SK-N-SH treated with all-trans-retinoic acid at 6 μM for 48 hours (cell line): ENCODE data around the gene ZNF318.
"Not testable (repeated sequence)": the region's sequence is repeated elsewhere in the genome, so short reads cannot be mapped to it uniquely, and the experiment has no call there.

Experiments
- CSDC2 ChIP-seq: fragments of 250-450 bp; sonication (Bioruptor Pico); IDR thresholded peaks from 2 replicates; pipeline ENCODE4 v1.5.0; 2020; ENCODE audit warnings: mild to moderate bottlenecking, moderate library complexity
- CSRNP3 ChIP-seq: fragments of 250-450 bp; sonication (Bioruptor Pico); IDR thresholded peaks from 2 replicates; pipeline ENCODE4 v1.5.1; 2021; ENCODE audit warnings: mild to moderate bottlenecking, moderate library complexity
- GLIS3 ChIP-seq: fragments of 250-450 bp; sonication (Bioruptor Pico); IDR thresholded peaks from 2 replicates; pipeline ENCODE4 v1.5.0; 2020; ENCODE audit warnings: mild to moderate bottlenecking, moderate library complexity
- ISL1 ChIP-seq: fragments of 250-450 bp; sonication (Bioruptor Pico); IDR thresholded peaks from 2 replicates; pipeline ENCODE4 v2.1.2; 2022; ENCODE audit warnings: mild to moderate bottlenecking, moderate library complexity
- RARB ChIP-seq: fragments of 250-450 bp; sonication (Bioruptor Pico); IDR thresholded peaks from 2 replicates; pipeline ENCODE4 v1.8.0; 2021; ENCODE audit warnings: mild to moderate bottlenecking, moderate library complexity
- TOX ChIP-seq: fragments of 250-450 bp; sonication (Bioruptor Pico); IDR thresholded peaks from 2 replicates; pipeline ENCODE4 v1.8.0; 2021; ENCODE audit warnings: mild to moderate bottlenecking, moderate library complexity, borderline replicate concordance
- ZFP3 ChIP-seq: fragments of 250-450 bp; sonication (Bioruptor Pico); IDR thresholded peaks from 2 replicates; pipeline ENCODE4 v1.5.0; 2020; ENCODE audit warnings: mild to moderate bottlenecking, moderate library complexity
- ZFP30 ChIP-seq: fragments of 450-650 bp; formaldehyde crosslinking; IDR thresholded peaks from 2 replicates; pipeline ENCODE4 v1.5.0; 2022; ENCODE audit warnings: mild to moderate bottlenecking, moderate library complexity
- ZNF565 ChIP-seq: fragments of 450-650 bp; formaldehyde crosslinking; conservative IDR thresholded peaks from 2 replicates; pipeline ENCODE4 v1.5.0; 2020; ENCODE audit warnings: low read depth, mild to moderate bottlenecking, moderate library complexity
- ZNF8 ChIP-seq: fragments of 450-650 bp; formaldehyde crosslinking; IDR thresholded peaks from 2 replicates; pipeline ENCODE4 v1.5.0; 2020; ENCODE audit warnings: mild to moderate bottlenecking, moderate library complexity
- TF ChIP-seq, protein P1 (sequence below): fragments of 250-450 bp; sonication (Bioruptor Pico); IDR thresholded peaks from 2 replicates; pipeline ENCODE4 v1.5.0; 2020; ENCODE audit warnings: mild to moderate bottlenecking, moderate library complexity
- TF ChIP-seq, protein P2 (sequence below): fragments of 250-450 bp; sonication (Bioruptor Pico); IDR thresholded peaks from 2 replicates; pipeline ENCODE4 v1.5.1; 2020; ENCODE audit warnings: low read depth, mild to moderate bottlenecking, moderate library complexity

DNA sequence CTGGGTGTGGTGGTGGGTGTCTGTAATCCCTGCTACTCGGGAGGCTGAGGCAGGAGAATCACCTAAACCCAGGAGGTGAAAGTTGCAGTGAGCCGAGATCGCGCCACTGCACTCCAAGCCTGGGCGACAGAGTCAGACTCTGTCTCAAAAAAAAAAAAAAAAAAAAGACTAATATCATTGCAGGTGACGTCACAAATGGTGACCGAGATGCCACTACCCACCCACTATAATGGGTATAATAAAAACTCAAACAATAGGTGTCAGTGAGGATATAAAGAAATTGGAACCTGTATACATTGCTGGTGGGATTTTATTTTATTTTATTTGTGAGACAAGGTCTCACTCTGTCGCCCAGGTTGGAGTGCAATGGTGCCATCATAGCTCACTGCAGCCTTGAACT, 45.8 kb upstream of the ZNF318 start:
- TF ChIP-seq GLIS3 (CRISPR knock-in tag); ZFP30 (CRISPR knock-in tag); TOX (CRISPR knock-in tag); ZNF8; ISL1 (CRISPR knock-in tag); CSDC2 (CRISPR knock-in tag); CSRNP3 (CRISPR knock-in tag); ZNF565 (CRISPR knock-in tag); RARB (CRISPR knock-in tag); ZFP3 (CRISPR knock-in tag): not testable (repeated sequence)
- TF ChIP-seq, protein P1, sequence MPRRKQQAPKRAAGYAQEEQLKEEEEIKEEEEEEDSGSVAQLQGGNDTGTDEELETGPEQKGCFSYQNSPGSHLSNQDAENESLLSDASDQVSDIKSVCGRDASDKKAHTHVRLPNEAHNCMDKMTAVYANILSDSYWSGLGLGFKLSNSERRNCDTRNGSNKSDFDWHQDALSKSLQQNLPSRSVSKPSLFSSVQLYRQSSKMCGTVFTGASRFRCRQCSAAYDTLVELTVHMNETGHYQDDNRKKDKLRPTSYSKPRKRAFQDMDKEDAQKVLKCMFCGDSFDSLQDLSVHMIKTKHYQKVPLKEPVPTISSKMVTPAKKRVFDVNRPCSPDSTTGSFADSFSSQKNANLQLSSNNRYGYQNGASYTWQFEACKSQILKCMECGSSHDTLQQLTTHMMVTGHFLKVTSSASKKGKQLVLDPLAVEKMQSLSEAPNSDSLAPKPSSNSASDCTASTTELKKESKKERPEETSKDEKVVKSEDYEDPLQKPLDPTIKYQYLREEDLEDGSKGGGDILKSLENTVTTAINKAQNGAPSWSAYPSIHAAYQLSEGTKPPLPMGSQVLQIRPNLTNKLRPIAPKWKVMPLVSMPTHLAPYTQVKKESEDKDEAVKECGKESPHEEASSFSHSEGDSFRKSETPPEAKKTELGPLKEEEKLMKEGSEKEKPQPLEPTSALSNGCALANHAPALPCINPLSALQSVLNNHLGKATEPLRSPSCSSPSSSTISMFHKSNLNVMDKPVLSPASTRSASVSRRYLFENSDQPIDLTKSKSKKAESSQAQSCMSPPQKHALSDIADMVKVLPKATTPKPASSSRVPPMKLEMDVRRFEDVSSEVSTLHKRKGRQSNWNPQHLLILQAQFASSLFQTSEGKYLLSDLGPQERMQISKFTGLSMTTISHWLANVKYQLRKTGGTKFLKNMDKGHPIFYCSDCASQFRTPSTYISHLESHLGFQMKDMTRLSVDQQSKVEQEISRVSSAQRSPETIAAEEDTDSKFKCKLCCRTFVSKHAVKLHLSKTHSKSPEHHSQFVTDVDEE (CRISPR knock-in tag), result not testable (repeated sequence)
- TF ChIP-seq, protein P2, sequence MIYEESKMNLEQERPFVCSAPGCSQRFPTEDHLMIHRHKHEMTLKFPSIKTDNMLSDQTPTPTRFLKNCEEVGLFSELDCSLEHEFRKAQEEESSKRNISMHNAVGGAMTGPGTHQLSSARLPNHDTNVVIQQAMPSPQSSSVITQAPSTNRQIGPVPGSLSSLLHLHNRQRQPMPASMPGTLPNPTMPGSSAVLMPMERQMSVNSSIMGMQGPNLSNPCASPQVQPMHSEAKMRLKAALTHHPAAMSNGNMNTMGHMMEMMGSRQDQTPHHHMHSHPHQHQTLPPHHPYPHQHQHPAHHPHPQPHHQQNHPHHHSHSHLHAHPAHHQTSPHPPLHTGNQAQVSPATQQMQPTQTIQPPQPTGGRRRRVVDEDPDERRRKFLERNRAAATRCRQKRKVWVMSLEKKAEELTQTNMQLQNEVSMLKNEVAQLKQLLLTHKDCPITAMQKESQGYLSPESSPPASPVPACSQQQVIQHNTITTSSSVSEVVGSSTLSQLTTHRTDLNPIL (CRISPR knock-in tag), result not testable (repeated sequence)
